Measurements from ENCODE around the gene OR52E4. TPM values are rescaled to one million over a fixed set of nuclear protein-coding genes. Genes with fewer than 3 reads are reported as not detected.

OR52E4 gene
- not detected for total RNA-seq (2013)
- not detected for polyA plus RNA-seq
- not detected in 2 replicates for polyA minus RNA-seq
- 0 to 0.58 (median 0) reads per million in 11 experiments for total RNA-seq

GRCh38 chr11:5880329-5880728 lies at the start of gene OR52E4:
Gene OR52E4, plus strand, starts transcription at chr11:5880629. Its CDS starts 3,664 bp downstream, at chr11:5884293.
- no peak for DNase-seq
- Histone ChIP-seq H4K20me1 (ENCODE audit: insufficient read depth, low read length) (no peaks in the 10 kb centered on the region), H3K4me3 (replicated peaks in 1 of 3; ENCODE audit: low read depth in 2 of 3, low read length in 3 of 3) (no peak within 1 kb of the TSS), H2AFZ (ENCODE audit: insufficient read depth, low read depth, low read length, poor library complexity, severe bottlenecking) (no peak within 1 kb of the TSS), H3K4me1 (ENCODE audit: control insufficient read depth in 1 of 2, insufficient read depth in 2 of 2, low read length in 2 of 2) (no peaks in the 10 kb centered on the region), H3K9me3 (replicated peaks in 1 of 2; ENCODE audit: control insufficient read depth in 1 of 2, insufficient read depth in 1 of 2, low read length in 2 of 2) (no peaks in the 10 kb centered on the region), H3K27me3 (ENCODE audit: control insufficient read depth in 2 of 2, insufficient read depth in 2 of 2, low read length in 2 of 2) (no peaks in the 10 kb centered on the region), H3K9ac (ENCODE audit: insufficient read depth, low read length, poor library complexity, severe bottlenecking) (no peak within 1 kb of the TSS), H3K36me3 (replicated peaks in 1 of 2; ENCODE audit: control insufficient read depth in 1 of 2, insufficient read depth in 2 of 2, low read length in 2 of 2) (no peaks in the 10 kb centered on the region), H3K4me2 (replicated peaks; ENCODE audit: extremely low read depth, low read length, poor library complexity, severe bottlenecking) (no peak within 1 kb of the TSS), H3K79me2 (ENCODE audit: insufficient read depth, low read length) (no peaks in the 10 kb centered on the region), H3K27ac (ENCODE audit: low read depth in 1 of 2, low read length in 2 of 2) (no peak within 1 kb of the TSS)
- H3K36me3 Mint-ChIP-seq: no peaks in the 10 kb centered on the region
- no peak within 1 kb of the TSS for H3K27ac Mint-ChIP-seq
- peaks cover 1 to 3% (median 2%) of the 10 kb centered on the region in 3 donors for H3K27me3 Mint-ChIP-seq (ENCODE audit: low read depth in 3 of 3)
- WGBS (ENCODE audit: insufficient coverage): 86% methylated on average over 3 of the region's 4 CpGs
- H3K9me3 Mint-ChIP-seq: peaks cover 0 to 1% (median 0%) of the 10 kb centered on the region in 7 donors
- no peaks in the 10 kb centered on the region for H3K4me1 Mint-ChIP-seq
- no peak within 1 kb of the TSS for H3K4me3 Mint-ChIP-seq
- intact Hi-C loops (cut with micrococcal nuclease): no loop called here
- no peak for TF ChIP-seq CTCF (IDR thresholded peaks at IDR 0.05)

GRCh38 chr11:5831196-5831829 lies 49.1 kb upstream of the OR52E4 start:
- TF ChIP-seq CTCF (IDR thresholded peaks at IDR 0.05): no peak
- DNase-seq: no peak
- H3K4me2 ChIP-seq (replicated peaks; ENCODE audit: extremely low read depth, low read length, poor library complexity, severe bottlenecking): no peak overlapping the region
- no peak overlapping the region for H3K4me3 ChIP-seq (replicated peaks in 1 of 3; ENCODE audit: low read depth in 2 of 3, low read length in 3 of 3)
- Mint-ChIP-seq H3K4me3 (no peak overlapping the region), H3K9me3 (peaks cover 3 to 12% (median 5%) of the 10 kb centered on the region in 7 donors), H3K27ac (no peak overlapping the region), H3K4me1 (no peaks in the 10 kb centered on the region), H3K36me3 (no peaks in the 10 kb centered on the region), H3K27me3 (ENCODE audit: low read depth in 3 of 3) (peaks cover 0 to 2% (median 2%) of the 10 kb centered on the region in 3 donors)
- no peaks in the 10 kb centered on the region for H3K27me3 ChIP-seq (ENCODE audit: control insufficient read depth in 2 of 2, insufficient read depth in 2 of 2, low read length in 2 of 2)
- H3K9ac ChIP-seq (ENCODE audit: insufficient read depth, low read length, poor library complexity, severe bottlenecking): no peak overlapping the region
- no peak overlapping the region for H3K27ac ChIP-seq (ENCODE audit: low read depth in 1 of 2, low read length in 2 of 2)
- 88% methylated on average over 6 of the region's 6 CpGs for WGBS (ENCODE audit: insufficient coverage)
- H2AFZ ChIP-seq (ENCODE audit: insufficient read depth, low read depth, low read length, poor library complexity, severe bottlenecking): no peak overlapping the region
- no peaks in the 10 kb centered on the region for H3K9me3 ChIP-seq (replicated peaks in 1 of 2; ENCODE audit: control insufficient read depth in 1 of 2, insufficient read depth in 1 of 2, low read length in 2 of 2)
- H3K36me3 ChIP-seq (replicated peaks in 1 of 2; ENCODE audit: control insufficient read depth in 1 of 2, insufficient read depth in 2 of 2, low read length in 2 of 2): no peaks in the 10 kb centered on the region
- H3K79me2 ChIP-seq (ENCODE audit: insufficient read depth, low read length): no peaks in the 10 kb centered on the region
- intact Hi-C loops (cut with micrococcal nuclease): no loop called here
- H3K4me1 ChIP-seq (ENCODE audit: control insufficient read depth in 1 of 2, insufficient read depth in 2 of 2, low read length in 2 of 2): no peaks in the 10 kb centered on the region
- no peaks in the 10 kb centered on the region for H4K20me1 ChIP-seq (ENCODE audit: insufficient read depth, low read length)
